ENCODE measurements around the gene NUDT8.

Gene NUDT8

DNA sequence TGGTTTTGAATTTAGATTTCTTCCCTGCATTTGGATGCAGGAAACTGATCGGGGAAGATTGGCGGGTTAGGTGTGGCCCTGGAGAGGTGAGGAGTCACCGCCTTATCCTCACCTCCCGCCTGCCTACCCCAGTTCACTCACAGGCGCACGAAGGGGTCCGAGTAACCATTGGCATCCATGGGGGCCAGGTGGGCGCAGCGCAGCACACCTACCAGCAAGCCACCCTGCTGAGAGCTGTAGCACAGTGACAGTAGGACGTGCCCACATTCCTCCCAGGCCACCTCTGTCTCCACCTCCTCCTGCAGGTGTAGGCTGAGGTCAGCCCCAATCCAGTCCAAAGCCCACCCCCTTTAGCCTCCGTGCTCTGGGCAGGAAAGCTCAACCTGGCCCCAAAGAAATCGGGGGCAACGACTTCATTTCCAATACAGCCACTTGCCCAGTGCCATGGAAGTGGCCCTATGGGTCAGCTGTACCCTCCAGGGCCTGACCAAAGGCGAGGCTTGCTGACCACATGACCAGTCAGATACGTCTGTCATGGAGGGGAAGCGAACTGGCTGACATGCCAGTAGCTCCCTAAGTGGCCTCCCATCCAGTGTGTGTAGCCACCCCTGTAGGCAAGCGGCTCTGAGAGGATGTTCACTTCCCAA is 16.3 kb downstream of the NUDT8 start (continued):
- TF ChIP-seq, protein P1, sequence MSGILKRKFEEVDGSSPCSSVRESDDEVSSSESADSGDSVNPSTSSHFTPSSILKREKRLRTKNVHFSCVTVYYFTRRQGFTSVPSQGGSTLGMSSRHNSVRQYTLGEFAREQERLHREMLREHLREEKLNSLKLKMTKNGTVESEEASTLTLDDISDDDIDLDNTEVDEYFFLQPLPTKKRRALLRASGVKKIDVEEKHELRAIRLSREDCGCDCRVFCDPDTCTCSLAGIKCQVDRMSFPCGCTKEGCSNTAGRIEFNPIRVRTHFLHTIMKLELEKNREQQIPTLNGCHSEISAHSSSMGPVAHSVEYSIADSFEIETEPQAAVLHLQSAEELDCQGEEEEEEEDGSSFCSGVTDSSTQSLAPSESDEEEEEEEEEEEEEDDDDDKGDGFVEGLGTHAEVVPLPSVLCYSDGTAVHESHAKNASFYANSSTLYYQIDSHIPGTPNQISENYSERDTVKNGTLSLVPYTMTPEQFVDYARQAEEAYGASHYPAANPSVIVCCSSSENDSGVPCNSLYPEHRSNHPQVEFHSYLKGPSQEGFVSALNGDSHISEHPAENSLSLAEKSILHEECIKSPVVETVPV (CRISPR knock-in tag; IDR thresholded peaks at IDR 0.05): no peak
- no peak for TF ChIP-seq ZNF70 (CRISPR knock-in tag; IDR thresholded peaks at IDR 0.05)

- TF ChIP-seq ZFP30 (CRISPR knock-in tag; IDR thresholded peaks at IDR 0.05) (no peak), GLIS3 (CRISPR knock-in tag; IDR thresholded peaks at IDR 0.05) (no peak), POU6F1 (CRISPR knock-in tag; IDR thresholded peaks at IDR 0.05; ENCODE audit: borderline replicate concordance, low read depth) (no peak), CSDC2 (CRISPR knock-in tag; IDR thresholded peaks at IDR 0.05) (no peak), ZFP3 (CRISPR knock-in tag; IDR thresholded peaks at IDR 0.05) (no peak), BACH2 (CRISPR knock-in tag; IDR thresholded peaks at IDR 0.05; ENCODE audit: borderline replicate concordance) (no peak), PPARA (CRISPR knock-in tag; IDR thresholded peaks at IDR 0.05; ENCODE audit: borderline replicate concordance) (no peak), SNAI2 (CRISPR knock-in tag; IDR thresholded peaks at IDR 0.05) (no peak), ISL1 (CRISPR knock-in tag; IDR thresholded peaks at IDR 0.05) (no peak), ARNTL (CRISPR knock-in tag; IDR thresholded peaks at IDR 0.05; ENCODE audit: borderline replicate concordance, low read depth) (no peak), ZNF565 (CRISPR knock-in tag; conservative IDR thresholded peaks at IDR 0.05; ENCODE audit: low read depth) (no peak)
- TF ChIP-seq, protein P2, sequence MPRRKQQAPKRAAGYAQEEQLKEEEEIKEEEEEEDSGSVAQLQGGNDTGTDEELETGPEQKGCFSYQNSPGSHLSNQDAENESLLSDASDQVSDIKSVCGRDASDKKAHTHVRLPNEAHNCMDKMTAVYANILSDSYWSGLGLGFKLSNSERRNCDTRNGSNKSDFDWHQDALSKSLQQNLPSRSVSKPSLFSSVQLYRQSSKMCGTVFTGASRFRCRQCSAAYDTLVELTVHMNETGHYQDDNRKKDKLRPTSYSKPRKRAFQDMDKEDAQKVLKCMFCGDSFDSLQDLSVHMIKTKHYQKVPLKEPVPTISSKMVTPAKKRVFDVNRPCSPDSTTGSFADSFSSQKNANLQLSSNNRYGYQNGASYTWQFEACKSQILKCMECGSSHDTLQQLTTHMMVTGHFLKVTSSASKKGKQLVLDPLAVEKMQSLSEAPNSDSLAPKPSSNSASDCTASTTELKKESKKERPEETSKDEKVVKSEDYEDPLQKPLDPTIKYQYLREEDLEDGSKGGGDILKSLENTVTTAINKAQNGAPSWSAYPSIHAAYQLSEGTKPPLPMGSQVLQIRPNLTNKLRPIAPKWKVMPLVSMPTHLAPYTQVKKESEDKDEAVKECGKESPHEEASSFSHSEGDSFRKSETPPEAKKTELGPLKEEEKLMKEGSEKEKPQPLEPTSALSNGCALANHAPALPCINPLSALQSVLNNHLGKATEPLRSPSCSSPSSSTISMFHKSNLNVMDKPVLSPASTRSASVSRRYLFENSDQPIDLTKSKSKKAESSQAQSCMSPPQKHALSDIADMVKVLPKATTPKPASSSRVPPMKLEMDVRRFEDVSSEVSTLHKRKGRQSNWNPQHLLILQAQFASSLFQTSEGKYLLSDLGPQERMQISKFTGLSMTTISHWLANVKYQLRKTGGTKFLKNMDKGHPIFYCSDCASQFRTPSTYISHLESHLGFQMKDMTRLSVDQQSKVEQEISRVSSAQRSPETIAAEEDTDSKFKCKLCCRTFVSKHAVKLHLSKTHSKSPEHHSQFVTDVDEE (CRISPR knock-in tag; IDR thresholded peaks at IDR 0.05): no peak
Measured at GRCh38 chr11:67612751-67613150, 17.0 kb downstream of the NUDT8 start.

GRCh38 chr11:67611704-67612587 is 17.8 kb downstream of the NUDT8 start:
- TF ChIP-seq TCF4 (CRISPR knock-in tag; IDR thresholded peaks at IDR 0.05; ENCODE audit: borderline replicate concordance): no peak
- no peak for ATAC-seq

More at GRCh38 chr11:67612751-67613150, 17.0 kb downstream of the NUDT8 start:
- no peak for ATAC-seq

DNA sequence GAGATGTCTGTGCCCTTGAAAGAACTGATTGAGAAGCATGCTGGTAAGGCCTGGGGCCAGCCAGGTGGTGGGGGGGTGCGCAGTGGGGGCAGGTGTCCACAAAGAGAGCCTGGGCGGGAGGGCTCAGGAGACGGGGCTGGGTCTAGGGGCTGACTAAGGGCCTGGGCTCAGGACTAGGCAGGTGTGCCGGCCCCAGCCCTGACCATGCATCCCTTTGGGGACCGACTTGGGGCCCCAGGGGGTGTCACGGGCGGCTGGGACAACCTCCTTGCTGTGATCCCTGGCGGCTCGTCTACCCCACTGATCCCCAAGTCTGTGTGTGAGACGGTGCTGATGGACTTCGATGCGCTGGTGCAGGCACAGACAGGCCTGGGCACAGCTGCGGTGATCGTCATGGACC is 18.6 kb downstream of the NUDT8 start:
- no peak for ATAC-seq
- no peak for TF ChIP-seq CREB5 (CRISPR knock-in tag; IDR thresholded peaks at IDR 0.05; ENCODE audit: low read depth)
- TF ChIP-seq BACH2 (CRISPR knock-in tag; IDR thresholded peaks at IDR 0.05; ENCODE audit: borderline replicate concordance): no peak
- TF ChIP-seq ZNF70 (CRISPR knock-in tag; IDR thresholded peaks at IDR 0.05): no peak
- no peak for TF ChIP-seq ZFP3 (CRISPR knock-in tag; IDR thresholded peaks at IDR 0.05)
- TF ChIP-seq PATZ1 (CRISPR knock-in tag; IDR thresholded peaks at IDR 0.05; ENCODE audit: borderline replicate concordance): no peak
- TF ChIP-seq TCF4 (CRISPR knock-in tag; IDR thresholded peaks at IDR 0.05; ENCODE audit: borderline replicate concordance): no peak
- no peak for TF ChIP-seq ISL1 (CRISPR knock-in tag; IDR thresholded peaks at IDR 0.05)
- TF ChIP-seq CSDC2 (CRISPR knock-in tag; IDR thresholded peaks at IDR 0.05): no peak
- TF ChIP-seq ARNTL (CRISPR knock-in tag; IDR thresholded peaks at IDR 0.05; ENCODE audit: borderline replicate concordance, low read depth): no peak
- TF ChIP-seq TOX (CRISPR knock-in tag; IDR thresholded peaks at IDR 0.05; ENCODE audit: borderline replicate concordance): no peak
- no peak for TF ChIP-seq SNAI2 (CRISPR knock-in tag; IDR thresholded peaks at IDR 0.05)
- TF ChIP-seq POU6F1 (CRISPR knock-in tag; IDR thresholded peaks at IDR 0.05; ENCODE audit: borderline replicate concordance, low read depth): no peak
- no peak for TF ChIP-seq GLIS3 (CRISPR knock-in tag; IDR thresholded peaks at IDR 0.05)
- TF ChIP-seq ZNF8 (CRISPR knock-in tag; IDR thresholded peaks at IDR 0.05): no peak
- TF ChIP-seq ZFP30 (CRISPR knock-in tag; IDR thresholded peaks at IDR 0.05): no peak
- no peak for TF ChIP-seq PPARA (CRISPR knock-in tag; IDR thresholded peaks at IDR 0.05; ENCODE audit: borderline replicate concordance)
- TF ChIP-seq, protein P1 (CRISPR knock-in tag; IDR thresholded peaks at IDR 0.05): no peak
- no peak for TF ChIP-seq ZNF565 (CRISPR knock-in tag; conservative IDR thresholded peaks at IDR 0.05; ENCODE audit: low read depth)
- TF ChIP-seq ESRRG (CRISPR knock-in tag; IDR thresholded peaks at IDR 0.05): no peak

Measured in SK-N-SH treated with all-trans-retinoic acid at 6 μM for 48 hours (cell line).